HG03196 (cell line): ENCODE measurements around the gene ACVR1B.

ENCODE experiments used
- ATAC-seq: cut with Tn5 transposase; IDR thresholded peaks from one replicate; pipeline ENCODE4 v1.9.1; 2021; ENCODE audit not compliant: unreplicated experiment

Gene ACVR1B

DNA sequence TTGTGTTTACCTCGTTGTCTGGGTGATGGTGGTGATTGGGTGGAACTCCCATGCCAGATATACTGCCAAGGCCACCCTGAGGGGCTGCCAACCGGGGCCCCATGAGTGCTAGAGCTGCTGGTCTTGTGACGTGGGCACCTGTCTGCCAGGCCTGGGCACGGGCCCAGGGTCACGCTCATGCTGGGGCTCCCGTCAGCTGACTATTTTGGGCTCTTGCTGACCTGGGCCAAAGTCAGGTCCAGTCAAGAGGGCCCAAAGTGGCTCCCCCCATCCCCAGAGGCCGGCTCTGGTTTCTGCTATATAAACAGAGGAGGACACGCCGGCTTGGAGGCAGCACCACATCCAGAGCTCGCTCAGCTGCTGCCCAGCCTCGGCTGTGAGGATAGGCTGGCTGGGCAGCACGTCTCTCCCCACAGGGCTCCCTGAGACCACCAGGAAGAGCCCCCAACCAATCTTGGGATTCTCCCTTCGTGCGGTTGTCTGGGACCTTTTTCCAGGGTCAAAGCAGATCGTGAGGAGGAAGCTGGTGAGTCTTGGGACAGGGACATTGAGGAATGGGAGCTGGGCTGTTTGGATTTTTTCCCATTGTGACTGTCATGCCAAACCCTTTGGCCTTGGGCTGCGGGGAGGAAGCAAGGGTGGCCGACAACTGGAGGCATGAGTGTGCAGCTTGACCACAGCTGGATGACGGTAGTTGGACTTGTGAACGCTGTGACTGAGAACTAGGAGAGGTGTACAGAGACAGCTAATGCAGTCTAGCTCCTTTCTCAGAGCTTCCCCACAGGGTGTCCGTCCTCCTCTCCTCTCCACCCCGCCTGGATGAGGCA, 92.1 kb downstream of the ACVR1B start:
- no peak for ATAC-seq

DNA sequence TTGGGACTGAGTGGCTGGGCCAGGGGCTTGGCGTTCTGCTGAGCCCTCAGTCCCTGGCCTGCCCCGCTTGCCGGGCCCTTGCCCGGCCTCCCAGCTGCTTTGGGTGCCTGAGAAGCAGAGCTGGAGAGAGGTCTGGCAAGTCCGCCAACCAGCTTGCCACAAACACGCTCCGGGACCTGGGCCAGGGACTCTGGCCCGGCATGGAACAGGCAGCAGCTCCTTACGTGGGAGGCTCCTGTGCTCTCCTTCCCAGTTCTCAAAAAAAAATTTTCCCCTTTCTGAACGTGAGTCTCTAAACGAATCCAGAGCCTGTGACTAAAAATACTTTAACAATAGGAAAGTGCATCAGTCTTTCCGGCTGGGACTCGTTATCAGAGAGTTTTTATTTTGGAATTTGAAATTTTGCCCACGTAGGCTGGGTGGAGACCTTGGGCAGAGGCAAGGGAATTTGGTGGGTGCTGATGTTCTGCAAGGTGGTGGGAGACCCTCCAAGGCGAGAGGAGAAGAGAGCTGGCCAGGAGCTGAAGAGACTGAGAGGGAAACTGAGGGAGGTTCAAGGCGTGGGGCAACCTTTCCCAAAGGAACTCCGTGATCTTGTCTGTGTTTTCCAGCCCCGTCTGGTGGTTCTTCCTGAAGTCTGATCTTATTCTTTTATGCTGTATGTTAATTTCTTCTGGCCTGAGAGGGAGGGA, 92.9 kb downstream of the ACVR1B start:
- ATAC-seq: no peak

DNA sequence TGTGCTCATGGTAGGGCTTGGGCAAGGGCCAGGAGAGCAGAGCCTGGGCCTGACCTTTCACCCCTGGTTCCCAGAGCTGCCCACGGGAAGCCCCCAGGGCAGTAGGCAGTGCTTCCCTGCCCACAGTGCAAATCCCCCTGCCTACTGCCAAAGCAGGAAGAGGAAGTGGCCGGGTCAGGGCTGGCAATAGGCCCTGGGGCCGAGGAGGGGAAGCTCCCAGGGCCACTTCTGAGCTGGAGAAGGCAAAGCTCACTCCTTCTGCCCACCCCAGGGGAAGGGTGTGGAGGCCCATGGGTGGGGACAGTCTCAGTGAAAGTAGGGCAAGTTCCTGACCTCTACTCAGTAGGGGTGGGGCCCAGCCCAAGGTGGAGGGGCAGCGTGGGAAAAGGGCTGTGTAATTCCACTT, 94.3 kb downstream of the ACVR1B start:
- ATAC-seq: no peak
